ENCODE results near the gene ZXDB.

Gene ZXDB

DNA sequence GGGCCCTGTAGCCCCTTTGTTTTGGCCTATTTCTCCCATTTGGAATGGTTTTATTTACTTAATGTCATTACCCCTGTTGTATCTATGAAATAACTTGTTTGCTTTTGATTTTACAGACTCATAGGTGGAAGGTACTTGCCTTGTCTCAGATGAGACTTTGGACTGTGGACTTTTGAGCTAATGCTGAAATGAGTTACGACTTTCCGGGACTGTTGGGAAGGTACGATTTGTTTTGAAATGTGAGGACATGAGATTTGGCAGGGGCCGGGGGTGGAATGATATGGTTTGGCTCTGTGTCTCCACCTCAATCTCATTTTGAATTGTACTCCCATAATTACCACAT, 48.8 kb downstream of the ZXDB start:
- no peak overlapping the region for H3K4me3 ChIP-seq (ENCODE audit: low read depth, low read length)
- no peak for DNase-seq (ENCODE audit: low read depth)
- in situ Hi-C loops (cut with HindIII; ENCODE audit: low sequenced_read_pairs) = no loop called here
- TF ChIP-seq, protein P1, sequence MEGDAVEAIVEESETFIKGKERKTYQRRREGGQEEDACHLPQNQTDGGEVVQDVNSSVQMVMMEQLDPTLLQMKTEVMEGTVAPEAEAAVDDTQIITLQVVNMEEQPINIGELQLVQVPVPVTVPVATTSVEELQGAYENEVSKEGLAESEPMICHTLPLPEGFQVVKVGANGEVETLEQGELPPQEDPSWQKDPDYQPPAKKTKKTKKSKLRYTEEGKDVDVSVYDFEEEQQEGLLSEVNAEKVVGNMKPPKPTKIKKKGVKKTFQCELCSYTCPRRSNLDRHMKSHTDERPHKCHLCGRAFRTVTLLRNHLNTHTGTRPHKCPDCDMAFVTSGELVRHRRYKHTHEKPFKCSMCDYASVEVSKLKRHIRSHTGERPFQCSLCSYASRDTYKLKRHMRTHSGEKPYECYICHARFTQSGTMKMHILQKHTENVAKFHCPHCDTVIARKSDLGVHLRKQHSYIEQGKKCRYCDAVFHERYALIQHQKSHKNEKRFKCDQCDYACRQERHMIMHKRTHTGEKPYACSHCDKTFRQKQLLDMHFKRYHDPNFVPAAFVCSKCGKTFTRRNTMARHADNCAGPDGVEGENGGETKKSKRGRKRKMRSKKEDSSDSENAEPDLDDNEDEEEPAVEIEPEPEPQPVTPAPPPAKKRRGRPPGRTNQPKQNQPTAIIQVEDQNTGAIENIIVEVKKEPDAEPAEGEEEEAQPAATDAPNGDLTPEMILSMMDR (IDR thresholded peaks at IDR 0.05; ENCODE audit: low read depth, low read length, missing control alignments) = no peak

GRCh38 chrX:57641338-57641737, 49.5 kb downstream of the ZXDB start:
- DNase-seq (ENCODE audit: low read depth) = no peak
- in situ Hi-C loops (cut with HindIII; ENCODE audit: low sequenced_read_pairs) = no loop called here
- H3K4me3 ChIP-seq (ENCODE audit: low read depth, low read length) = no peak overlapping the region
- TF ChIP-seq, protein P1 (IDR thresholded peaks at IDR 0.05; ENCODE audit: low read depth, low read length, missing control alignments) = no peak

DNA sequence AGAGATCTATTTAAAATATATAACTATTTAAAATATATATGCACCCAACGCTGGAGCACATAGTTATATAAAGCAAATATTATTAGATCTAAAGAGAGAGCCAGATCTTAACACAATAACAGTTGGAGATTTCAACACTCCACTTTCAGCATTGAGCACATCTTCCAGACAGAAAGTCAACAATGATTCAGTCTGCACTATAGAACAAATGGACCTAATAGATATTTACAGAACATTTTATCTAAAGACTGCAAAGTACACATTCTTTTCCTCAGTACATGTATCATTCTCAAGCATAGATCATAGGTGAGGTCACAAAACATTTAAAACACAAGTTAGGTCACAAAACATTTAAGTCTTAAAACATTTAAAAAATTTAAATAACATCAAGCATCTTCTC, 51.9 kb downstream of the ZXDB start:
- TF ChIP-seq, protein P1 (IDR thresholded peaks at IDR 0.05; ENCODE audit: low read depth, low read length, missing control alignments) = no peak
- in situ Hi-C loops (cut with HindIII; ENCODE audit: low sequenced_read_pairs) = no loop called here
- no peak for DNase-seq (ENCODE audit: low read depth)
- H3K4me3 ChIP-seq (ENCODE audit: low read depth, low read length) = no peak overlapping the region

DNA sequence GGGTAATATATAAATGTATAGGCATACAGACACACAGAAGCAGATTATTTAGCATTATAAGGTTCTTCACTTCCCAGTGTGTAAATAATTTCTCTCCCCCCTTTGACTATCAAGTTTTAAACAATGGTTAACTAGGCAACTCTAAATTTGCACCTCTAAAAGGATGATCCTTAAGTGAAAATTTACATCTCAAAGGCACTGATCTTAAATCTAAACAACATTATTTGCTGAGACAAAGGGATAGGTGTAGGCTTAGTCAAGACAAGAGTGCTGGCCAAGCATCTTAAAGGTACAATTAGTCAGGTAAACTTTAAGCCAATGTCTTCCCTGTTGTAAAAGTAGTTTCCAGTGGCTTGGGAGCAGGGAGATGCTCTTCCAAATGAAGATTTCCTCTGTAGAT, 55.2 kb downstream of the ZXDB start:
- no peak overlapping the region for H3K4me3 ChIP-seq (ENCODE audit: low read depth, low read length)
- DNase-seq (ENCODE audit: low read depth) = no peak
- in situ Hi-C loops (cut with HindIII; ENCODE audit: low sequenced_read_pairs) = no loop called here
- TF ChIP-seq, protein P1 (IDR thresholded peaks at IDR 0.05; ENCODE audit: low read depth, low read length, missing control alignments) = no peak

Data from astrocyte of the cerebellum (primary cell).